ENCODE results near the gene DPP4. TPM values are rescaled to one million over a fixed set of nuclear protein-coding genes. Genes with fewer than 3 reads are reported as not detected.

DPP4 gene
- total and polyA plus RNA-seq, 2 experiments from 2014 or later: 1.5 to 2.8 TPM

- no peak for TF ChIP-seq ZNF462 (CRISPR knock-in tag; IDR thresholded peaks at IDR 0.05)
- TF ChIP-seq EZH2phosphoT487 (IDR thresholded peaks at IDR 0.05; ENCODE audit: unreplicated experiment): no peak
- no peak for TF ChIP-seq POLR2AphosphoS5 (IDR thresholded peaks at IDR 0.05; ENCODE audit: low read depth)
- no peak for TF ChIP-seq NANOG (IDR thresholded peaks at IDR 0.05; ENCODE audit: borderline replicate concordance)
Measured at GRCh38 chr2:161990741-161991140, 83.3 kb downstream of the DPP4 start (continued).

DNA sequence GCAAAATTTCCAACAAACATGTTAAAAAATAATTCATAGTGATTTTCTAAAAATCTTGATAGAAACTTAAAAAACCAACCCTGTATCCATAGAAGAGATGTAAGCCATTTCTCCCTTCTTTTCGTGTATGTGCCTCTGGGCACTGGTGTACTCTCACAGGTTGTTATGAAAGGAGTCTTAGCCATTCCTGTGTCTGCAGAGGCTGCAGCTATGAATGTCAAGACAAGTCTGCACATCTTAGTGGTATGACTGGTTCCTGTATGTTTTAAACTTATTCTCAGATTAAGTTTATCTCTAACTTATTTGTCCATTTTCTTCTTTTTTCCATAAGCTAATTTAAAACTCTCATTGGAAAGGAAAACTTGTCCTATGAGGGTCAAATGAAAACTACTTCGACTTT lies 84.0 kb downstream of the DPP4 start:
- Histone ChIP-seq H4K20me1 (replicated peaks; ENCODE audit: insufficient read depth) (no peaks in the 10 kb centered on the region), H3K27me3 (ENCODE audit: insufficient read depth) (no peaks in the 10 kb centered on the region), H3K27ac (ENCODE audit: low read depth) (no peak overlapping the region), H3K4me2 (no peak overlapping the region), H3K79me2 (replicated peaks; ENCODE audit: insufficient read depth) (no peaks in the 10 kb centered on the region), H3K4me3 (no peak overlapping the region), H2AFZ (no peak overlapping the region), H3K36me3 (ENCODE audit: insufficient read depth) (no peaks in the 10 kb centered on the region), H3F3A (replicated peaks; ENCODE audit: low read depth) (no peaks in the 10 kb centered on the region), H3K9me2 (ENCODE audit: insufficient read depth) (no peaks in the 10 kb centered on the region), H3K4me1 (ENCODE audit: insufficient read depth) (no peaks in the 10 kb centered on the region)
- H3K9me3 Mint-ChIP-seq: no peaks in the 10 kb centered on the region
- peaks cover 5% of the 10 kb centered on the region for H3K4me1 Mint-ChIP-seq
- no peak overlapping the region for H3K27ac Mint-ChIP-seq
- H3K4me3 Mint-ChIP-seq: no peak overlapping the region
- no peaks in the 10 kb centered on the region for H3K36me3 Mint-ChIP-seq (ENCODE audit: low read depth)
- DNase-seq (ENCODE audit: low spot score) (no peak), ATAC-seq (no peak)
- H3K27me3 Mint-ChIP-seq (ENCODE audit: insufficient read depth, low read depth, poor library complexity): no peaks in the 10 kb centered on the region
- TF ChIP-seq CREB1 (CRISPR knock-in tag; IDR thresholded peaks at IDR 0.05; ENCODE audit: low read depth) (no peak), ETS1 (IDR thresholded peaks at IDR 0.05) (no peak), ZNF331 (CRISPR knock-in tag; IDR thresholded peaks at IDR 0.05; ENCODE audit: low read depth) (no peak), REST (IDR thresholded peaks at IDR 0.05; ENCODE audit: unreplicated experiment) (no peak), POLR2AphosphoS5 (IDR thresholded peaks at IDR 0.05; ENCODE audit: low read depth) (no peak), EZH2phosphoT487 (IDR thresholded peaks at IDR 0.05; ENCODE audit: unreplicated experiment) (no peak), ZNF114 (CRISPR knock-in tag; IDR thresholded peaks at IDR 0.05) (no peak), STAT1 (IDR thresholded peaks at IDR 0.05; ENCODE audit: unreplicated experiment) (no peak), JUNB (IDR thresholded peaks at IDR 0.05; ENCODE audit: unreplicated experiment) (no peak), NANOG (IDR thresholded peaks at IDR 0.05; ENCODE audit: borderline replicate concordance) (no peak)
- TF ChIP-seq, protein P1, sequence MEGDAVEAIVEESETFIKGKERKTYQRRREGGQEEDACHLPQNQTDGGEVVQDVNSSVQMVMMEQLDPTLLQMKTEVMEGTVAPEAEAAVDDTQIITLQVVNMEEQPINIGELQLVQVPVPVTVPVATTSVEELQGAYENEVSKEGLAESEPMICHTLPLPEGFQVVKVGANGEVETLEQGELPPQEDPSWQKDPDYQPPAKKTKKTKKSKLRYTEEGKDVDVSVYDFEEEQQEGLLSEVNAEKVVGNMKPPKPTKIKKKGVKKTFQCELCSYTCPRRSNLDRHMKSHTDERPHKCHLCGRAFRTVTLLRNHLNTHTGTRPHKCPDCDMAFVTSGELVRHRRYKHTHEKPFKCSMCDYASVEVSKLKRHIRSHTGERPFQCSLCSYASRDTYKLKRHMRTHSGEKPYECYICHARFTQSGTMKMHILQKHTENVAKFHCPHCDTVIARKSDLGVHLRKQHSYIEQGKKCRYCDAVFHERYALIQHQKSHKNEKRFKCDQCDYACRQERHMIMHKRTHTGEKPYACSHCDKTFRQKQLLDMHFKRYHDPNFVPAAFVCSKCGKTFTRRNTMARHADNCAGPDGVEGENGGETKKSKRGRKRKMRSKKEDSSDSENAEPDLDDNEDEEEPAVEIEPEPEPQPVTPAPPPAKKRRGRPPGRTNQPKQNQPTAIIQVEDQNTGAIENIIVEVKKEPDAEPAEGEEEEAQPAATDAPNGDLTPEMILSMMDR (conservative IDR thresholded peaks at IDR 0.05; ENCODE audit: low read depth in 2 of 2): no peak

Data from GM23338 (cell line).